ENCODE measurements around the gene PPFIBP1. TPM values are rescaled to one million over a fixed set of nuclear protein-coding genes. Genes with fewer than 3 reads are reported as not detected.

Gene PPFIBP1
- total and polyA plus RNA-seq, 8 donors, result 82.8 to 126 (median 96.7) TPM

- H3K27me3 ChIP-seq, result no peaks in the 10 kb centered on the region
- intact Hi-C loops (cut with DNase I), result no loop called here
- no peak overlapping the region for H3K27ac ChIP-seq
- peaks cover 0 to 7% of the 10 kb centered on the region in 2 donors for H3K9me3 ChIP-seq
- no peaks in the 10 kb centered on the region for H3K36me3 ChIP-seq
- peaks cover 6% of the 10 kb centered on the region in 2 donors for H3K4me1 ChIP-seq
- DNase-seq, result no peak
- TF ChIP-seq CTCF (IDR thresholded peaks at IDR 0.05), result no peak
- no peak for ATAC-seq
- H3K4me3 ChIP-seq, result no peak overlapping the region
These were observed 78.5 kb downstream of the PPFIBP1 start for GRCh38 chr12:27602516-27602915.

GRCh38 chr12:27604431-27604830, 80.4 kb downstream of the PPFIBP1 start:
- Histone ChIP-seq H3K9me3 (peaks cover 0 to 7% of the 10 kb centered on the region in 2 donors), H3K36me3 (no peaks in the 10 kb centered on the region), H3K27me3 (no peaks in the 10 kb centered on the region), H3K4me3 (no peak overlapping the region), H3K4me1 (peaks cover 4 to 6% of the 10 kb centered on the region in 2 donors), H3K27ac (no peak overlapping the region)
- ATAC-seq (no peak), DNase-seq (no peak)
- TF ChIP-seq CTCF (IDR thresholded peaks at IDR 0.05), result no peak
- intact Hi-C loops (cut with DNase I), result no loop called here

- ATAC-seq (no peak), DNase-seq (no peak)
- H3K9me3 ChIP-seq, result peaks cover 0 to 7% of the 10 kb centered on the region in 2 donors
- no peaks in the 10 kb centered on the region for H3K27me3 ChIP-seq
- no peak overlapping the region for H3K4me3 ChIP-seq
- H3K4me1 ChIP-seq, result peaks cover 0 to 4% of the 10 kb centered on the region in 2 donors
- no peaks in the 10 kb centered on the region for H3K36me3 ChIP-seq
- H3K27ac ChIP-seq, result no peak overlapping the region
- intact Hi-C loops (cut with DNase I), result no loop called here
- TF ChIP-seq CTCF (IDR thresholded peaks at IDR 0.05), result no peak
These were observed 83.0 kb downstream of the PPFIBP1 start for GRCh38 chr12:27606986-27607385.

- DNase-seq (no peak), ATAC-seq (no peak)
- no peak overlapping the region for H3K4me3 ChIP-seq
- H3K36me3 ChIP-seq, result no peaks in the 10 kb centered on the region
- H3K4me1 ChIP-seq, result peaks cover 0 to 4% of the 10 kb centered on the region in 2 donors
- intact Hi-C loops (cut with DNase I), result no loop called here
- H3K27me3 ChIP-seq, result no peaks in the 10 kb centered on the region
- no peak overlapping the region for H3K27ac ChIP-seq
- peaks cover 0 to 7% of the 10 kb centered on the region in 2 donors for H3K9me3 ChIP-seq
- no peak for TF ChIP-seq CTCF (IDR thresholded peaks at IDR 0.05)
These were observed 83.6 kb downstream of the PPFIBP1 start for GRCh38 chr12:27607591-27607990.

- DNase-seq (no peak), ATAC-seq (peak; percentile 16)
- H3K27ac ChIP-seq, result peak overlapping the region in 1 of 2 donors; percentile 47
- H3K27me3 ChIP-seq, result no peaks in the 10 kb centered on the region
- TF ChIP-seq CTCF (IDR thresholded peaks at IDR 0.05), result no peak
- H3K4me3 ChIP-seq, result no peak overlapping the region
- no peaks in the 10 kb centered on the region for H3K36me3 ChIP-seq
- H3K9me3 ChIP-seq, result peaks cover 0 to 7% of the 10 kb centered on the region in 2 donors
- intact Hi-C loops (cut with DNase I), result no loop called here
- peaks cover 0 to 4% of the 10 kb centered on the region in 2 donors for H3K4me1 ChIP-seq
These were observed 84.9 kb downstream of the PPFIBP1 start for GRCh38 chr12:27608890-27609289.
